ENCODE results near the gene COLEC11. TPM values are rescaled to one million over a fixed set of nuclear protein-coding genes. Genes with fewer than 3 reads are reported as not detected.
"Not testable (repeated sequence)": the region's sequence is repeated elsewhere in the genome, so short reads cannot be mapped to it uniquely, and the experiment has no call there.

The COLEC11 gene
- total RNA-seq, 4 donors from 2014 or later: 2.1 to 19.1 (median 6.6) TPM

DNA sequence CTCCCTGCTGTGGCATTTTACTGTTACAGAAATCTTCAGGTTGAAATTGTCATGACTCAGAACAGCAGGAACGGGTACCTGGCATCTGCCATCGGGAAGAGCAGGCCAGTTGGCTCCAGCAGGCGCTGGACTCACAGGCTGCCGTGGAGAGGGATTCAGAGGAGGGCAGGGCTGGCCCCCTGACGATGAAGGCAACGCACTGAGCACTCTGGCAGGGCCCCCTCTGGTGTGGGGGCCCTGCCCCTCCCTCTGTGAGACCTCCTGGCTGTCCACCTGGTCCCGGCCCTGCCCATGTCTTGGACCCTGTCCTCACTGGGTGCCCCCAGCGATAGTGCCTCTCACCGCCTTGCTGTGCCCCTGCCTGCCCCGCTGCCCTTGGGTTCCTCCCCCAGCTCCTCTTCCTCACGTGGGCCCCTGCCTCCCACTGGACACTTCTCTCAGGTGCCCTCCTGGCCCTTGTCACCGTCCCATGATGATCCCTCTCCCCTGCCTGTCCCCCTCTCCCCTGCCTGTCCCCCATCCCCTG, 39.7 kb downstream of the COLEC11 start:
- intact Hi-C loops (cut with DNase I): no loop called here
- WGBS: 85% methylated on average over 12 of the region's 12 CpGs
- no peak overlapping the region for H3K27ac ChIP-seq (replicated peaks in 1 of 4)
- no peaks in the 10 kb centered on the region for H3K36me3 ChIP-seq
- no peaks in the 10 kb centered on the region for H3K9me3 ChIP-seq
- TF ChIP-seq EP300 (IDR thresholded peaks at IDR 0.05) (no peak), POLR2A (IDR thresholded peaks at IDR 0.05; ENCODE audit: low read depth) (no peak), POLR2AphosphoS5 (IDR thresholded peaks at IDR 0.05) (no peak)
- TF ChIP-seq, protein P1, sequence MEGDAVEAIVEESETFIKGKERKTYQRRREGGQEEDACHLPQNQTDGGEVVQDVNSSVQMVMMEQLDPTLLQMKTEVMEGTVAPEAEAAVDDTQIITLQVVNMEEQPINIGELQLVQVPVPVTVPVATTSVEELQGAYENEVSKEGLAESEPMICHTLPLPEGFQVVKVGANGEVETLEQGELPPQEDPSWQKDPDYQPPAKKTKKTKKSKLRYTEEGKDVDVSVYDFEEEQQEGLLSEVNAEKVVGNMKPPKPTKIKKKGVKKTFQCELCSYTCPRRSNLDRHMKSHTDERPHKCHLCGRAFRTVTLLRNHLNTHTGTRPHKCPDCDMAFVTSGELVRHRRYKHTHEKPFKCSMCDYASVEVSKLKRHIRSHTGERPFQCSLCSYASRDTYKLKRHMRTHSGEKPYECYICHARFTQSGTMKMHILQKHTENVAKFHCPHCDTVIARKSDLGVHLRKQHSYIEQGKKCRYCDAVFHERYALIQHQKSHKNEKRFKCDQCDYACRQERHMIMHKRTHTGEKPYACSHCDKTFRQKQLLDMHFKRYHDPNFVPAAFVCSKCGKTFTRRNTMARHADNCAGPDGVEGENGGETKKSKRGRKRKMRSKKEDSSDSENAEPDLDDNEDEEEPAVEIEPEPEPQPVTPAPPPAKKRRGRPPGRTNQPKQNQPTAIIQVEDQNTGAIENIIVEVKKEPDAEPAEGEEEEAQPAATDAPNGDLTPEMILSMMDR (IDR thresholded peaks at IDR 0.05): no peak
- H3K27me3 ChIP-seq: no peaks in the 10 kb centered on the region
- no peak for DNase-seq (ENCODE audit: extremely low spot score)
- H3K4me3 ChIP-seq: no peak overlapping the region
- H3K4me1 ChIP-seq: peaks cover 0 to 14% (median 4%) of the 10 kb centered on the region in 4 donors

DNA sequence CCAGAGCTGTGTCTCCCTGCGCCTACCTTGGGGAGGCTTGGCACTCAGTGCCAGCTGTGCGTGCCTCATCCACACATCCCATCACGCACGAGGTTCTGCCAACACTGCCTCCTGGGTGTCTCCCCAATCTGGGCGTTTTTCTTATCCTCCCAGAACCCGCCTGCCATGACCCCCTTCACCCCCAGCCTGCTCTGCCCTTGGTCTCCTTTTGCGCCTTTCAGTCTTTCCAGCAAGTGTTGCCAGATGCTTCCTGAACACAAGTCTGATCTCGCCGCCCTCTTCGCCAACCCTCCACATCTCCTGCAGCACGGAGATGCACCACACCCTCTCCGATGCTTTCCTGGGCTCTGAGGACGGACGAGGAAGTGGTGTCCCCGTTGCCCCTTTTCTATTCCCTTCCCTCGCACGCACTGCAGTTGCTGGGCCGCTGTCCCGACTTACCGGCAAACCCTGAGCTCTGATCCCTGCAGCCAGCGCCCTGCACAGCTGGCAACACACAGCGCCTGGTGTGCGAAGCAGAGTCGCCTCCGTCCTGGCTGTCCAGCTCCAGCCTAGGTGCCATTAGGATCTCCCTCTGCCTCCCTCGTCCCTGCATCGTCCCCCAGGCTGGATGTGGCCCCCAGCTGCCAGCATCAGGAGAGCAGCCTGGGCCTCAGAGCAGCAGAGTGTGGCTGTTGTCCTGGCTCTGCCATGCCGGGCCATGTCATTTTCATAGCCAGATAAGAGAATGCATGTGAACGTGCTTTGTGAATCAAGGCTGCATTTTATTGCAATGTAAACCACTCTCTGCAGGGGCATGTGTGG, 40.5 kb downstream of the COLEC11 start:
- Histone ChIP-seq H3K36me3 (no peaks in the 10 kb centered on the region), H3K4me1 (peaks cover 0 to 12% (median 2%) of the 10 kb centered on the region in 4 donors), H3K9me3 (no peaks in the 10 kb centered on the region), H3K27me3 (no peaks in the 10 kb centered on the region), H3K27ac (replicated peaks in 1 of 4) (no peak overlapping the region), H3K4me3 (no peak overlapping the region)
- intact Hi-C loops (cut with DNase I): no loop called here
- TF ChIP-seq EP300 (IDR thresholded peaks at IDR 0.05) (no peak), POLR2AphosphoS5 (IDR thresholded peaks at IDR 0.05) (no peak), POLR2A (IDR thresholded peaks at IDR 0.05; ENCODE audit: low read depth) (no peak)
- TF ChIP-seq, protein P1 (IDR thresholded peaks at IDR 0.05): no peak
- DNase-seq (ENCODE audit: extremely low spot score): no peak
- 80% methylated on average over 28 of the region's 29 CpGs for WGBS

DNA sequence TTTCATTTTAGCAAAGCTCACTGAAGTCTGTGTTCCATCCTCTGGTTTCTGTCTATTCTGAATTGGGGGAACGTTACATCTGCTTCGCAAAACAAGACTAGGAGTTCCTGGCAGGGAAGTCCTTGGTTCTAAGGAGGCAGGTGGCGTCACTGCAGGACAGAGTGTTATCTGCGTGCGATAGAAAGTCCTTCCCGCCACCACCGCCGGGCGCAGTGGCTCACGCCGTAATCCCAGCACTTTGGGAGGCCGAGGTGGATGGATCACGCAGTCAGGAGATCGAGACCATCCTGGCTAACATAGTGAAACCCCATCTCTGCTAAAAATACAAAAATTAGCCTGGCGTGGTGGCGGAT, 41.0 kb downstream of the COLEC11 start:
- WGBS: 93% methylated on average over 16 of the region's 16 CpGs
- H3K4me1 ChIP-seq; H3K36me3 ChIP-seq; H3K4me3 ChIP-seq; H3K27ac ChIP-seq (replicated peaks in 1 of 4); intact Hi-C loops (cut with DNase I); DNase-seq (ENCODE audit: extremely low spot score); H3K9me3 ChIP-seq; H3K27me3 ChIP-seq: not testable (repeated sequence)

DNA sequence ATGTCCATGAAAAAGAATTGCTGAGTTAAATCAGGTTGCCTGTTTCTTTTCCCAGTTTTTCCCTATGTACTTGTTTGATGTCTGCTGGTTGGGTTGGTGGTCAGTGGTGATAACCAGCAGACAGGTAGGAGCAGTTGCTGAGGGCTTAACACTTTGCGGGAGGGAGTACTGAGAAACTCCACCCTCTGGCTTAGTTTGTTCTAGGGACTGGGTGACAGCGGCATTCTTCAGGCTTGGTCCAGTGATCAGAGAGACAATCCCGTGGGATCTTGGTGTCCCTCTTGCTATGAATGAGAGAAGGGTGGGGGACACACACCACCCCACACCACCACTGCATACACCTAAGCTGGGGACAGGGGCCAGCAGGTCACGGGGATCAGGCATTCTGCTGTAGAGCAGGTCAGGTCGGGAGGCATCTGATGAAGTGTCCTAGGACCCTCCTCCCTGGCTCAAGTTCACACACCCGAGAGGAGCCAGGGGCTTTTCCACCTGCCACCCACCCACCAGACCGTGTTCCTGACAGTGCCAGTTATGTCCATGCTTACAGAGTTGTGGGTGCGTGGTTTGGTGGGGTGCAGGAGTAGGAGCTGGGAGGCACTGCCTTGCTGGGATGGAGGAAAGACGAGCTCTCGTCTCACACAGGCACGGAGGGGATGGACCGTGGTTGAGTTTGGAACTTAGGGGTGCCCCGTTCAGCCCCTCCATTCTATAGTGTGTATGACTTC, 41.8 kb downstream of the COLEC11 start:
- no peak for DNase-seq (ENCODE audit: extremely low spot score)
- Histone ChIP-seq H3K4me1 (peaks cover 0 to 3% (median 0%) of the 10 kb centered on the region in 4 donors), H3K36me3 (no peaks in the 10 kb centered on the region), H3K4me3 (no peak overlapping the region), H3K9me3 (no peaks in the 10 kb centered on the region), H3K27me3 (no peaks in the 10 kb centered on the region), H3K27ac (replicated peaks in 1 of 4) (no peak overlapping the region)
- intact Hi-C loops (cut with DNase I): no loop called here
- 86% methylated on average over 13 of the region's 13 CpGs for WGBS
- TF ChIP-seq EP300 (IDR thresholded peaks at IDR 0.05) (no peak), POLR2AphosphoS5 (IDR thresholded peaks at IDR 0.05) (no peak), POLR2A (IDR thresholded peaks at IDR 0.05; ENCODE audit: low read depth) (no peak)
- TF ChIP-seq, protein P1 (IDR thresholded peaks at IDR 0.05): no peak

DNA sequence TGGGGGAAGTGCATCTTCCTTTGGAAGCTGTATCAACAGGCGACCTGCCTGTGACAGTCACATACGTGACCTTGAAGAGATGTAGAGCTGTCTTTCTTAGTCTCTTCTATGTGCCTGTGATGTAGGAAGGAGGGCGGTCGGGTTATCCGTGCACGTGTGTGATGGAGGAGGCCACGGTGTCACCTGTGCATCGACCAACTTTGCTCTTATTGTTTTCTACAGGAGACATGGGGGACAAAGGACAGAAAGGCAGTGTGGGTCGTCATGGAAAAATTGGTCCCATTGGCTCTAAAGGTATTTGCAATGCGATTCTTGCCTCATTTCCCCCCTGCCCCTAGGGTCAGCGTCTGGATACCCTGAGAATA, 42.4 kb downstream of the COLEC11 start:
- Histone ChIP-seq H3K36me3 (no peaks in the 10 kb centered on the region), H3K4me3 (no peak overlapping the region), H3K9me3 (no peaks in the 10 kb centered on the region), H3K27me3 (no peaks in the 10 kb centered on the region), H3K27ac (replicated peaks in 1 of 4) (no peak overlapping the region), H3K4me1 (peaks cover 0 to 3% (median 0%) of the 10 kb centered on the region in 4 donors)
- intact Hi-C loops (cut with DNase I): no loop called here
- no peak for DNase-seq (ENCODE audit: extremely low spot score)
- 86% methylated on average over 11 of the region's 11 CpGs for WGBS
- TF ChIP-seq, protein P1 (IDR thresholded peaks at IDR 0.05): no peak
- TF ChIP-seq POLR2AphosphoS5 (IDR thresholded peaks at IDR 0.05) (no peak), EP300 (IDR thresholded peaks at IDR 0.05) (no peak), POLR2A (IDR thresholded peaks at IDR 0.05; ENCODE audit: low read depth) (no peak)

All from esophagus muscularis mucosa (tissue), 4 donors.